ENCODE data around the gene TNFRSF13B.
"Not testable (repeated sequence)": the region's sequence is repeated elsewhere in the genome, so short reads cannot be mapped to it uniquely, and the experiment has no call there.

- not testable (repeated sequence) for TF ChIP-seq POLR2A, EP300, POLR2AphosphoS5 (IDR thresholded peaks at IDR 0.05)
- TF ChIP-seq, protein P1, sequence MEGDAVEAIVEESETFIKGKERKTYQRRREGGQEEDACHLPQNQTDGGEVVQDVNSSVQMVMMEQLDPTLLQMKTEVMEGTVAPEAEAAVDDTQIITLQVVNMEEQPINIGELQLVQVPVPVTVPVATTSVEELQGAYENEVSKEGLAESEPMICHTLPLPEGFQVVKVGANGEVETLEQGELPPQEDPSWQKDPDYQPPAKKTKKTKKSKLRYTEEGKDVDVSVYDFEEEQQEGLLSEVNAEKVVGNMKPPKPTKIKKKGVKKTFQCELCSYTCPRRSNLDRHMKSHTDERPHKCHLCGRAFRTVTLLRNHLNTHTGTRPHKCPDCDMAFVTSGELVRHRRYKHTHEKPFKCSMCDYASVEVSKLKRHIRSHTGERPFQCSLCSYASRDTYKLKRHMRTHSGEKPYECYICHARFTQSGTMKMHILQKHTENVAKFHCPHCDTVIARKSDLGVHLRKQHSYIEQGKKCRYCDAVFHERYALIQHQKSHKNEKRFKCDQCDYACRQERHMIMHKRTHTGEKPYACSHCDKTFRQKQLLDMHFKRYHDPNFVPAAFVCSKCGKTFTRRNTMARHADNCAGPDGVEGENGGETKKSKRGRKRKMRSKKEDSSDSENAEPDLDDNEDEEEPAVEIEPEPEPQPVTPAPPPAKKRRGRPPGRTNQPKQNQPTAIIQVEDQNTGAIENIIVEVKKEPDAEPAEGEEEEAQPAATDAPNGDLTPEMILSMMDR (IDR thresholded peaks at IDR 0.05) = not testable (repeated sequence)
Observed at GRCh38 chr17:16955011-16955410, 16.9 kb downstream of the TNFRSF13B start.
